H1 (cell line): Measurements from ENCODE around the gene TSPEAR.

Source experiments
- CEBPB ChIP-seq: IDR thresholded peaks from 2 replicates; pipeline ENCODE4 v1.6.1; 2012; ENCODE audit warnings: low read depth, low read length
- CREB1 ChIP-seq: IDR thresholded peaks from 2 replicates; pipeline ENCODE4 v1.6.1; 2012; ENCODE audit warnings: inconsistent platforms
- EP300 ChIP-seq, 2 experiments: IDR thresholded peaks; 1 replicate in 1 of 2; 2 replicates in 1 of 2; pipeline ENCODE4 v1.6.1; 2011 to 2012; ENCODE audit warnings: low read depth in 2 of 2, low read length in 2 of 2, mild to moderate bottlenecking in 2 of 2, borderline replicate concordance in 1 of 2, inconsistent platforms in 1 of 2, moderate library complexity in 1 of 2
- EZH2 ChIP-seq: fragments of 200-600 bp; sonication (generic); IDR thresholded peaks from 2 replicates; pipeline ENCODE4 v1.7.1; 2012; ENCODE audit warnings: low read depth, mild to moderate bottlenecking, moderate library complexity, low read length, inconsistent platforms; ENCODE audit not compliant: severe bottlenecking
- JUND ChIP-seq: IDR thresholded peaks from 2 replicates; pipeline ENCODE4 v1.6.1; 2011; ENCODE audit warnings: mild to moderate bottlenecking, improper control_type of control experiment, low read length
- KDM1A ChIP-seq: fragments of 200-600, 300-600 bp; sonication (generic); IDR thresholded peaks from 2 replicates; pipeline ENCODE4 v1.7.1; 2016; ENCODE audit warnings: mild to moderate bottlenecking, low read length, borderline replicate concordance
- PHF8 ChIP-seq: fragments of 200-600 bp; sonication (generic); conservative IDR thresholded peaks from 2 replicates; pipeline ENCODE4 v1.7.1; 2012; ENCODE audit warnings: low read depth, mild to moderate bottlenecking, inconsistent platforms, low read length, moderate library complexity
- POLR2A ChIP-seq, 2 experiments: IDR thresholded peaks; 1 replicate in 1 of 2; 2 replicates in 1 of 2; pipeline ENCODE4 v1.6.1; 2011; ENCODE audit warnings: low read depth in 2 of 2, low read length in 2 of 2, mild to moderate bottlenecking in 2 of 2; ENCODE audit errors: control extremely low read depth in 1 of 2
- POLR2AphosphoS5 ChIP-seq: IDR thresholded peaks from 2 replicates; pipeline ENCODE4 v1.6.1; 2011; ENCODE audit warnings: low read depth, low read length
- SRF ChIP-seq: IDR thresholded peaks from 2 replicates; pipeline ENCODE4 v1.6.1; 2011; ENCODE audit warnings: mild to moderate bottlenecking, low read depth, low read length, moderate library complexity
- TBP ChIP-seq: IDR thresholded peaks from 2 replicates; pipeline ENCODE4 v1.6.1; 2011; ENCODE audit warnings: low read depth, low read length, improper control_type of control experiment
- YY1 ChIP-seq: IDR thresholded peaks from 2 replicates; pipeline ENCODE4 v1.6.1; 2011; ENCODE audit warnings: low read depth, mild to moderate bottlenecking, low read length
- ZNF274 ChIP-seq: IDR thresholded peaks from 2 replicates; pipeline ENCODE4 v1.7.0; 2012; ENCODE audit warnings: low read length, borderline replicate concordance; ENCODE audit errors: extremely low read depth
- TF ChIP-seq, protein P1 (sequence below), 3 experiments: IDR thresholded peaks; 1 replicate in 2 of 3; 2 replicates in 1 of 3; pipeline versions ENCODE4 v1.5.1 to v1.6.1; 2011; ENCODE audit warnings: low read length in 3 of 3, mild to moderate bottlenecking in 3 of 3, inconsistent platforms in 2 of 3, low read depth in 1 of 3, moderate library complexity in 1 of 3; ENCODE audit not compliant: insufficient read depth in 1 of 3; ENCODE audit errors: control extremely low read depth in 1 of 3

DNA sequence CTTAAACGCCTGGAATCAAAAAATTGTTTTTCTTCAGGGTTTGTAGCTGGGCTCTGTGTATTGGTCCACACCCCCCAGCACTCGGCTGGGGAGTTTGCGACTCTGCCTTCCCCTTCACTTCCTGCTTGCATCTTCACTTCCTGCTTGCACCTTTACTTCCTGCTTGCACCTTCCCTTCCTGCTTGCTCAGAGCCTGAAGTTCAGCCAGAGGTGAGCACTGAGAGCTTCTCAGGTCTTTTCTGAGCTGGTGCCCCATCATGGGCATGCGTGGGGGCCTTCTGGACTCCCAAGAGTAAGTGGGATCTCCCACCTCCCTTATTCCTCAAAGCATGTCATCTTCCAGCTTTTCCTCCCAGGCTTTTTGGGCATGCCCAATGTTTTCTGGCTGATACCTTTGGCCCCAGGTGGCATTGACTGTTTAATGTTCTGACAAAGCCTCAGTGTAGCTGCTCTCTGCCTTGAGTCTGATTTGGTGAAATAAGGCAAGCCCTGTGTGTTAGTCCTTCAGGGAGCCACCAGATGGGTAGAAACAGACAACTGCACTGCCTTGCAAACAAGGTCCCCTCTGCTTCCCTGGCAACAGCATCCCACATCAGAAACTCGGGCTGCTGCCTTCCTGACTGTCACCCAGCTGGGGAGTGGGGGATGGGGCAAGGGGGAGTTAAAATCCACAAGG, 163.6 kb downstream of the TSPEAR start:
- TF ChIP-seq YY1 (no peak), POLR2A (IDR thresholded peaks at IDR 0.05; ENCODE audit: control extremely low read depth in 1 of 2, low read depth in 2 of 2, low read length in 2 of 2) (no peak), CEBPB (no peak), KDM1A (no peak), PHF8 (no peak), CREB1 (no peak), EP300 (IDR thresholded peaks at IDR 0.05; ENCODE audit: borderline replicate concordance in 1 of 2, low read depth in 2 of 2, low read length in 2 of 2) (no peak), ZNF274 (no peak), EZH2 (no peak), TBP (no peak), POLR2AphosphoS5 (no peak), JUND (no peak), SRF (no peak)
- TF ChIP-seq, protein P1, sequence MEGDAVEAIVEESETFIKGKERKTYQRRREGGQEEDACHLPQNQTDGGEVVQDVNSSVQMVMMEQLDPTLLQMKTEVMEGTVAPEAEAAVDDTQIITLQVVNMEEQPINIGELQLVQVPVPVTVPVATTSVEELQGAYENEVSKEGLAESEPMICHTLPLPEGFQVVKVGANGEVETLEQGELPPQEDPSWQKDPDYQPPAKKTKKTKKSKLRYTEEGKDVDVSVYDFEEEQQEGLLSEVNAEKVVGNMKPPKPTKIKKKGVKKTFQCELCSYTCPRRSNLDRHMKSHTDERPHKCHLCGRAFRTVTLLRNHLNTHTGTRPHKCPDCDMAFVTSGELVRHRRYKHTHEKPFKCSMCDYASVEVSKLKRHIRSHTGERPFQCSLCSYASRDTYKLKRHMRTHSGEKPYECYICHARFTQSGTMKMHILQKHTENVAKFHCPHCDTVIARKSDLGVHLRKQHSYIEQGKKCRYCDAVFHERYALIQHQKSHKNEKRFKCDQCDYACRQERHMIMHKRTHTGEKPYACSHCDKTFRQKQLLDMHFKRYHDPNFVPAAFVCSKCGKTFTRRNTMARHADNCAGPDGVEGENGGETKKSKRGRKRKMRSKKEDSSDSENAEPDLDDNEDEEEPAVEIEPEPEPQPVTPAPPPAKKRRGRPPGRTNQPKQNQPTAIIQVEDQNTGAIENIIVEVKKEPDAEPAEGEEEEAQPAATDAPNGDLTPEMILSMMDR (IDR thresholded peaks at IDR 0.05; ENCODE audit: control extremely low read depth in 1 of 3, insufficient read depth in 1 of 3, low read depth in 1 of 3, low read length in 3 of 3): no peak
